ENCODE results near the gene CYBA.

DNA sequence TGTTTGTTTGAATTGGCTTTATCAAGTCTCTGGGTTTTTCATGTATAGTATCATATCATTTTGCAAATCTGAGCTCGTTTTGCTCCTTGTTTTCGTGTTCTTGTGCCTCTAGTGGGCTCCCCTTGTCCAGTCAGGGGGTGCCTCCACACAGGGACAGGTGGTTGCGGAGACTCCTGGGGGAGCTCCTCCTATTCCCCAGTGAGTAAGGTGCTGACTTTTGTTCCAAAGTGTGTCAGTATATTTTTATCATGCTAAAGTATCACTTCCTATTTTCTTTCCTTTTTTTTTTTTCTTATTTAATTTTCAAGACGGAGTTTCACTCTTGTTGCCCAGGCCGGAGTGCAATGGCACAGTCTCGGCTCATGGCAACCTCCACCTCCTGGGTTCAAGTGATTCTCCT is 42.8 kb downstream of the CYBA start:
- TF ChIP-seq EZH2 (IDR thresholded peaks at IDR 0.05; ENCODE audit: low read length) (no peak), CTCF (optimal IDR thresholded peaks at IDR 0.05 in 1 of 3, IDR thresholded peaks at IDR 0.05 in 1 of 3, conservative IDR thresholded peaks at IDR 0.05 in 1 of 3; ENCODE audit: extremely low read depth in 1 of 3, insufficient read depth in 2 of 3, low read length in 3 of 3) (no peak)
